Measurements from ENCODE around the gene ZBTB20. TPM values are rescaled to one million over a fixed set of nuclear protein-coding genes. Genes with fewer than 3 reads are reported as not detected.

Gene ZBTB20
- total and polyA plus RNA-seq, 2 donors (not counting 1 experiment from before 2014, with no cell fraction given) = 4.0 to 22.5 TPM

GRCh38 chr3:114586119-114586518, 561.0 kb downstream of the ZBTB20 start:
- Histone ChIP-seq H2AFZ (ENCODE audit: low read length) (no peak overlapping the region), H3K9ac (ENCODE audit: insufficient read depth, low read length) (no peak overlapping the region), H3K4me3 (replicated peaks in 1 of 4; ENCODE audit: control extremely low read depth in 1 of 4, insufficient read depth in 1 of 4, low read depth in 3 of 4, low read length in 4 of 4) (no peak overlapping the region), H4K20me1 (ENCODE audit: control insufficient read depth, extremely low read depth, insufficient read depth, low read length) (no peaks in the 10 kb centered on the region), H3K9me3 (ENCODE audit: control insufficient read depth, insufficient read depth, low read depth, low read length) (no peaks in the 10 kb centered on the region), H3K4me1 (ENCODE audit: control insufficient read depth, extremely low read depth, insufficient read depth, low read length) (no peaks in the 10 kb centered on the region), H3K27me3 (ENCODE audit: control insufficient read depth, insufficient read depth, low read length) (no peaks in the 10 kb centered on the region), H3K4me2 (ENCODE audit: extremely low read depth, insufficient read depth, low read length) (no peak overlapping the region), H3K36me3 (ENCODE audit: control insufficient read depth, insufficient read depth, low read length) (no peaks in the 10 kb centered on the region), H3K27ac (ENCODE audit: insufficient read depth, low read length) (no peak overlapping the region), H3K79me2 (ENCODE audit: control insufficient read depth, insufficient read depth, low read length) (no peaks in the 10 kb centered on the region)
- no peak for DNase-seq (ENCODE audit: low read depth in 2 of 2)
- TF ChIP-seq CTCF (conservative IDR thresholded peaks at IDR 0.05 in 1 of 2, IDR thresholded peaks at IDR 0.05 in 1 of 2; ENCODE audit: low read depth in 1 of 2, low read length in 2 of 2) = no peak
- no peak for TF ChIP-seq EZH2 (IDR thresholded peaks at IDR 0.05; ENCODE audit: low read length, missing control alignments)

GRCh38 chr3:114585687-114586086, 561.4 kb downstream of the ZBTB20 start:
- Histone ChIP-seq H4K20me1 (ENCODE audit: control insufficient read depth, extremely low read depth, insufficient read depth, low read length) (no peaks in the 10 kb centered on the region), H3K27ac (ENCODE audit: insufficient read depth, low read length) (no peak overlapping the region), H2AFZ (ENCODE audit: low read length) (no peak overlapping the region), H3K27me3 (ENCODE audit: control insufficient read depth, insufficient read depth, low read length) (no peaks in the 10 kb centered on the region), H3K4me1 (ENCODE audit: control insufficient read depth, extremely low read depth, insufficient read depth, low read length) (no peaks in the 10 kb centered on the region), H3K9me3 (ENCODE audit: control insufficient read depth, insufficient read depth, low read depth, low read length) (no peaks in the 10 kb centered on the region), H3K36me3 (ENCODE audit: control insufficient read depth, insufficient read depth, low read length) (no peaks in the 10 kb centered on the region), H3K4me2 (ENCODE audit: extremely low read depth, insufficient read depth, low read length) (no peak overlapping the region), H3K9ac (ENCODE audit: insufficient read depth, low read length) (no peak overlapping the region), H3K4me3 (replicated peaks in 1 of 4; ENCODE audit: control extremely low read depth in 1 of 4, insufficient read depth in 1 of 4, low read depth in 3 of 4, low read length in 4 of 4) (no peak overlapping the region), H3K79me2 (ENCODE audit: control insufficient read depth, insufficient read depth, low read length) (no peaks in the 10 kb centered on the region)
- TF ChIP-seq CTCF (conservative IDR thresholded peaks at IDR 0.05 in 1 of 2, IDR thresholded peaks at IDR 0.05 in 1 of 2; ENCODE audit: low read depth in 1 of 2, low read length in 2 of 2) (no peak), EZH2 (IDR thresholded peaks at IDR 0.05; ENCODE audit: low read length, missing control alignments) (no peak)
- DNase-seq (ENCODE audit: low read depth in 2 of 2) = no peak

- Histone ChIP-seq H2AFZ (ENCODE audit: low read length) (no peak overlapping the region), H3K4me2 (ENCODE audit: extremely low read depth, insufficient read depth, low read length) (peak overlapping the region; percentile 17), H3K36me3 (ENCODE audit: control insufficient read depth, insufficient read depth, low read length) (no peaks in the 10 kb centered on the region), H3K27me3 (ENCODE audit: control insufficient read depth, insufficient read depth, low read length) (no peaks in the 10 kb centered on the region), H3K9ac (ENCODE audit: insufficient read depth, low read length) (no peak overlapping the region), H3K79me2 (ENCODE audit: control insufficient read depth, insufficient read depth, low read length) (no peaks in the 10 kb centered on the region), H3K27ac (ENCODE audit: insufficient read depth, low read length) (no peak overlapping the region), H3K4me1 (ENCODE audit: control insufficient read depth, extremely low read depth, insufficient read depth, low read length) (no peaks in the 10 kb centered on the region), H3K4me3 (replicated peaks in 1 of 4; ENCODE audit: control extremely low read depth in 1 of 4, insufficient read depth in 1 of 4, low read depth in 3 of 4, low read length in 4 of 4) (no peak overlapping the region), H4K20me1 (ENCODE audit: control insufficient read depth, extremely low read depth, insufficient read depth, low read length) (no peaks in the 10 kb centered on the region), H3K9me3 (ENCODE audit: control insufficient read depth, insufficient read depth, low read depth, low read length) (no peaks in the 10 kb centered on the region)
- DNase-seq (ENCODE audit: low read depth in 2 of 2) = no peak
- TF ChIP-seq EZH2 (IDR thresholded peaks at IDR 0.05; ENCODE audit: low read length, missing control alignments) = no peak
- no peak for TF ChIP-seq CTCF (conservative IDR thresholded peaks at IDR 0.05 in 1 of 2, IDR thresholded peaks at IDR 0.05 in 1 of 2; ENCODE audit: low read depth in 1 of 2, low read length in 2 of 2)
Measured at GRCh38 chr3:114584734-114585371, 562.2 kb downstream of the ZBTB20 start.
